H1 (cell line): Measurements from ENCODE around the gene RRAS. TPM values are rescaled to one million over a fixed set of nuclear protein-coding genes. Genes with fewer than 3 reads are reported as not detected.
A peak's percentile ranks its signal among the peaks of the same experiment; 100 is the strongest.

Source experiments
- CTCF ChIA-PET: fragments of 300-600 bp; sonication (Branson Sonifier 250); formaldehyde crosslinking; loops from one replicate; lab custom pipeline; 2021; ENCODE audit not compliant: partially characterized antibody; lab: Charles Lee
- POLR2A ChIA-PET: fragments of 300-600 bp; sonication (Branson Sonifier 250); formaldehyde crosslinking; loops from one replicate; lab custom pipeline; 2021; ENCODE audit warnings: inconsistent platforms; ENCODE audit not compliant: partially characterized antibody; lab: Charles Lee
- DNase-seq, 2 experiments: peaks; one replicate each; pipeline versions ENCODE4 v3.0.0 to v3.0.0-alpha.2; 2010 to 2022; ENCODE audit warnings: low spot score in 2 of 2, low read depth in 1 of 2, mixed read lengths in 1 of 2
- FAIRE-seq: peaks from 2 replicates; lab custom pipeline; 2011; peaks lifted over from hg19 to GRCh38; lab: Jason Lieb, UNC
- H2AFZ ChIP-seq: 2 replicates; pipeline ENCODE4 v1.8.1; 2012; ENCODE audit warnings: low read length, inconsistent platforms
- H2AK5ac ChIP-seq: 2 replicates; pipeline ENCODE4 v1.6.1; 2013; ENCODE audit warnings: low read depth, low read length
- H2BK120ac ChIP-seq: replicated peaks from 2 replicates; pipeline ENCODE3; 2013; ENCODE audit warnings: low read depth, low read length, inconsistent platforms
- H2BK12ac ChIP-seq: 2 replicates; pipeline ENCODE4 v1.6.1; 2013; ENCODE audit warnings: low read depth, low read length
- H2BK15ac ChIP-seq: 2 replicates; pipeline ENCODE4 v1.6.1; 2013; ENCODE audit warnings: low read length
- H2BK20ac ChIP-seq: 2 replicates; pipeline ENCODE4 v1.6.1; 2013; ENCODE audit warnings: low read length
- H2BK5ac ChIP-seq: 2 replicates; pipeline ENCODE4 v1.6.1; 2013; ENCODE audit warnings: low read depth, low read length
- H3K14ac ChIP-seq: 2 replicates; pipeline ENCODE4 v1.6.1; 2013; ENCODE audit warnings: inconsistent platforms; ENCODE audit not compliant: insufficient read length
- H3K18ac ChIP-seq: 2 replicates; pipeline ENCODE4 v1.6.1; 2013; ENCODE audit warnings: low read length; ENCODE audit errors: extremely low read depth
- H3K23ac ChIP-seq: 2 replicates; pipeline ENCODE4 v1.6.1; 2013; ENCODE audit warnings: inconsistent platforms; ENCODE audit not compliant: insufficient read length
- H3K23me2 ChIP-seq: 2 replicates; pipeline ENCODE4 v1.6.1; 2013; ENCODE audit warnings: low read depth, low read length
- H3K27ac ChIP-seq: 2 replicates; pipeline ENCODE4 v1.6.1; 2011; ENCODE audit warnings: low read depth, low read length, inconsistent platforms
- H3K27me3 ChIP-seq, 4 experiments: replicated peaks in 1 of 4; 1 replicate in 1 of 4; 2 replicates in 3 of 4; pipeline versions ENCODE4 v1.6.1 to v1.8.1; 2011 to 2013; ENCODE audit warnings: low read length in 3 of 4, mild to moderate bottlenecking in 3 of 4, inconsistent platforms in 2 of 4, mixed read lengths in 2 of 4, moderate library complexity in 1 of 4; ENCODE audit not compliant: control insufficient read depth in 3 of 4, insufficient read depth in 3 of 4; ENCODE audit errors: extremely low read depth in 1 of 4
- H3K36me3 ChIP-seq, 4 experiments: 2 replicates each; pipeline versions ENCODE4 v1.6.1 to v1.8.1; 2011 to 2013; ENCODE audit warnings: mild to moderate bottlenecking in 4 of 4, low read length in 3 of 4, moderate library complexity in 2 of 4, control low read depth in 1 of 4, inconsistent platforms in 1 of 4; ENCODE audit not compliant: insufficient read depth in 4 of 4, control insufficient read depth in 2 of 4
- H3K4ac ChIP-seq: replicated peaks from 2 replicates; pipeline ENCODE3; 2013; ENCODE audit warnings: low read length, low read depth, mixed read lengths, inconsistent platforms; ENCODE audit not compliant: insufficient read length
- H3K4me1 ChIP-seq, 4 experiments: replicated peaks in 1 of 4; 1 replicate in 1 of 4; 2 replicates in 3 of 4; pipeline versions ENCODE4 v1.6.1 to v1.8.1; 2011 to 2013; ENCODE audit warnings: low read length in 3 of 4, inconsistent platforms in 2 of 4, mixed read lengths in 1 of 4; ENCODE audit not compliant: insufficient read depth in 4 of 4, control insufficient read depth in 3 of 4
- H3K4me2 ChIP-seq, 2 experiments: 2 replicates each; pipeline versions ENCODE4 v1.6.1 to v1.8.1; 2011 to 2013; ENCODE audit warnings: low read depth in 2 of 2, low read length in 2 of 2, control low read depth in 1 of 2, inconsistent platforms in 1 of 2, mild to moderate bottlenecking in 1 of 2; ENCODE audit not compliant: insufficient read depth in 1 of 2
- H3K4me3 ChIP-seq, 4 experiments: fragments of 200-600, 300-600 bp in 1 of 4; sonication (generic), shearing (Covaris generic), sonication (Bioruptor Twin) in 1 of 4; 2 replicates each; pipeline versions ENCODE4 v1.5.1 to v1.8.1; 2011 to 2016; ENCODE audit warnings: low read length in 4 of 4, low read depth in 3 of 4, control low read depth in 2 of 4, inconsistent platforms in 2 of 4, mild to moderate bottlenecking in 2 of 4, mixed read lengths in 1 of 4, moderate library complexity in 1 of 4; ENCODE audit not compliant: insufficient read depth in 2 of 4; ENCODE audit errors: extremely low read depth in 1 of 4
- H3K56ac ChIP-seq: replicated peaks from 2 replicates; pipeline ENCODE3; 2013; ENCODE audit warnings: low read depth, mild to moderate bottlenecking, mixed read lengths, low read length, inconsistent platforms; ENCODE audit not compliant: insufficient read length
- H3K79me1 ChIP-seq: 2 replicates; pipeline ENCODE4 v1.6.1; 2013; ENCODE audit warnings: low read depth, low read length, control low read depth
- H3K79me2 ChIP-seq, 2 experiments: 2 replicates each; pipeline versions ENCODE4 v1.6.1 to v1.8.1; 2012 to 2013; ENCODE audit warnings: low read length in 2 of 2, mild to moderate bottlenecking in 2 of 2, inconsistent platforms in 1 of 2; ENCODE audit not compliant: insufficient read depth in 2 of 2, control insufficient read depth in 1 of 2
- H3K9ac ChIP-seq, 4 experiments: replicated peaks in 1 of 4; 1 replicate in 1 of 4; 2 replicates in 3 of 4; pipeline versions ENCODE4 v1.6.1 to v1.8.1; 2011 to 2013; ENCODE audit warnings: low read depth in 3 of 4, low read length in 3 of 4, control low read depth in 2 of 4, mild to moderate bottlenecking in 2 of 4, moderate library complexity in 2 of 4, inconsistent platforms in 1 of 4; ENCODE audit errors: extremely low read depth in 1 of 4
- H3K9me3 ChIP-seq, 2 experiments: 2 replicates each; pipeline versions ENCODE4 v1.6.1 to v1.8.1; 2012 to 2013; ENCODE audit warnings: mild to moderate bottlenecking in 2 of 2, moderate library complexity in 2 of 2, control low read depth in 1 of 2, inconsistent platforms in 1 of 2, low read depth in 1 of 2, low read length in 1 of 2, mixed read lengths in 1 of 2; ENCODE audit not compliant: insufficient read depth in 2 of 2
- H4K20me1 ChIP-seq, 2 experiments: replicated peaks in 1 of 2; 2 replicates each; pipeline versions ENCODE3 to v1.8.1; 2011 to 2013; ENCODE audit warnings: inconsistent platforms in 2 of 2, low read length in 2 of 2, mild to moderate bottlenecking in 1 of 2; ENCODE audit not compliant: insufficient read depth in 2 of 2, control insufficient read depth in 1 of 2
- H4K5ac ChIP-seq: 2 replicates; pipeline ENCODE4 v1.6.1; 2013; ENCODE audit warnings: low read length, low read depth, mixed read lengths, inconsistent platforms; ENCODE audit not compliant: insufficient read length
- H4K8ac ChIP-seq: 2 replicates; pipeline ENCODE4 v1.8.0; 2013; ENCODE audit warnings: mild to moderate bottlenecking, moderate library complexity, low read length, inconsistent platforms; ENCODE audit not compliant: insufficient read depth; ENCODE audit errors: extremely low read depth
- H4K91ac ChIP-seq: replicated peaks from 2 replicates; pipeline ENCODE3; 2013; ENCODE audit warnings: low read length, mixed read lengths, inconsistent platforms; ENCODE audit not compliant: insufficient read length
- CHD2 ChIP-seq: IDR thresholded peaks from 2 replicates; pipeline ENCODE4 v1.6.1; 2012; ENCODE audit warnings: low read length, improper control_type of control experiment
- EZH2 ChIP-seq: fragments of 200-600 bp; sonication (generic); IDR thresholded peaks from 2 replicates; pipeline ENCODE4 v1.7.1; 2012; ENCODE audit warnings: low read depth, mild to moderate bottlenecking, moderate library complexity, low read length, inconsistent platforms; ENCODE audit not compliant: severe bottlenecking
- WGBS, 2 experiments: shearing (Covaris generic) in 1 of 2; methylation state at CpG; one replicate each; pipeline versions ENCODE4 v1.1.6 to v1.1.7; 2013 to 2015; ENCODE audit warnings: low lambda C conversion rate in 2 of 2, mixed read lengths in 2 of 2, inconsistent platforms in 1 of 2, low coverage in 1 of 2, missing lambda C conversion rate in 1 of 2; ENCODE audit not compliant: insufficient replicate concordance in 2 of 2, insufficient coverage in 1 of 2, insufficient read length in 1 of 2; ENCODE audit errors: extremely low coverage in 1 of 2, missing lambda C conversion rate in 1 of 2; 5-methylcytosine and 5-hydroxymethylcytosine counted together
- polyA plus RNA-seq, 7 experiments: library from polyadenylated mRNA; depleted of rRNA in 3 of 7; stranded (reverse) in 5 of 7; unstranded in 2 of 7; fragments of >200 nt in 5 of 7; fragments of 200-250 nt in 2 of 7; gene quantifications; 1 replicate in 5 of 7; 2 replicates in 1 of 7; 4 replicates in 1 of 7; pipeline versions ENCODE4 v1.2.1 to v1.2.3, GENCODE V29; 2011 to 2013; ENCODE audit warnings: missing spikeins in 2 of 7, mixed read lengths in 2 of 7
- total RNA-seq: library from RNA; stranded (reverse); fragmentation: NEBNext Ultra II Directional; extraction: Animal tissue kit (Norgen Biotek cat#: 25700); gene quantifications from 2 replicates; pipeline ENCODE4 v1.2.1, GENCODE V29; 2021

The RRAS gene
- total and polyA plus RNA-seq, 2 of the 8 experiments (the other 6 are each of a cell fraction or from before 2014, with no cell fraction given): 17.7 to 49.1 TPM

GRCh38 chr19:49679771-49680413 is 39.9 kb upstream of the RRAS start:
- Histone ChIP-seq H3K4me2 (peak overlapping the region; percentile 58 to 60), H3K36me3 (peaks cover 17 to 30% (median 27%) of the 10 kb centered on the region in 4 experiments), H4K8ac (0 out of 2 replicates have a peak overlapping the region, but pooled peaks have one; percentile 17), H2BK15ac (no peak overlapping the region), H2BK5ac (no peak overlapping the region), H3K23me2 (peaks cover 4% of the 10 kb centered on the region), H3K9ac (no peak overlapping the region), H3K18ac (no peak overlapping the region), H3K9me3 (no peaks in the 10 kb centered on the region), H3K4me1 (peaks cover 2 to 17% (median 11%) of the 10 kb centered on the region in 4 experiments), H3K4me3 (peak overlapping the region in 1 of 4 experiments; percentile 45; a peak in 2 of 8 replicates), H3K79me1 (peaks cover 9% of the 10 kb centered on the region), H4K91ac (no peak overlapping the region), H3K14ac (no peak overlapping the region), H2AFZ (no peak overlapping the region), H4K5ac (peak overlapping the region; percentile 19), H2BK120ac (no peak overlapping the region), H3K4ac (no peak overlapping the region), H3K56ac (no peak overlapping the region), H3K27me3 (no peaks in the 10 kb centered on the region), H2BK20ac (no peak overlapping the region), H3K27ac (0 out of 2 replicates have a peak overlapping the region, but pooled peaks have one; percentile 48), H3K23ac (no peak overlapping the region), H2AK5ac (no peak overlapping the region), H4K20me1 (peaks cover 29 to 40% of the 10 kb centered on the region in 2 experiments), H2BK12ac (no peak overlapping the region), H3K79me2 (peaks cover 17 to 50% of the 10 kb centered on the region in 2 experiments)
- ChIA-PET CTCF (interaction anchor here (0.7 to 3.2 kb wide), 14 partner anchors 8 to 1507 kb away, joined by 3 to 23 read pairs (median 4); partner anchors contain the start of genes ADM5, BCL2L12, CPT1C and IRF3), POLR2A (interaction anchor here (0.6 to 14.5 kb wide), 14 partner anchors 10 to 196 kb away, joined by 3 to 275 read pairs (median 5); partner anchors contain the start of genes ADM5, BCL2L12, CPT1C and IRF3)
- TF ChIP-seq CHD2 (no peak), EZH2 (no peak)
- DNase-seq: no peak
- 73% methylated on average over 10 of the region's 10 CpGs; no CpG with 5 or more reads in 1 of the 2 experiments for WGBS, 2 experiments
- FAIRE-seq: no peak
